Measurements from ENCODE around the gene TEAD4. TPM values are rescaled to one million over a fixed set of nuclear protein-coding genes. Genes with fewer than 3 reads are reported as not detected.

The TEAD4 gene
- total RNA-seq, 1 experiment from 2014 or later = 96.8 TPM

GRCh38 chr12:3055704-3056467, 96.7 kb downstream of the TEAD4 start:
- ChIA-PET CTCF (interaction anchor here (1.0 to 5.8 kb wide), 2 partner anchors 17 to 219 kb away, joined by 3 to 20 read pairs; no protein-coding TSS in a partner anchor), POLR2A (no interaction called here)
- Mint-ChIP-seq H3K9me3 (no peaks in the 10 kb centered on the region), H3K4me3 (no peak overlapping the region), H3K36me3 (no peaks in the 10 kb centered on the region), H3K27ac (no peak overlapping the region), H3K4me1 (peaks cover 10% of the 10 kb centered on the region), H3K27me3 (ENCODE audit: low read depth) (no peaks in the 10 kb centered on the region; the same call in 1 of the 2 replicates)
- ATAC-seq (peak; percentile 80), DNase-seq (ENCODE audit: low spot score) (no peak)
- TF ChIP-seq TP53 (CRISPR knock-in tag; IDR thresholded peaks at IDR 0.05) = no peak
- no peak for TF ChIP-seq ZNF219 (CRISPR knock-in tag; IDR thresholded peaks at IDR 0.05; ENCODE audit: borderline replicate concordance)
- no peak for TF ChIP-seq ZNF263 (CRISPR knock-in tag; IDR thresholded peaks at IDR 0.05; ENCODE audit: low read depth)

GRCh38 chr12:3061059-3061458, 101.9 kb downstream of the TEAD4 start:
- ATAC-seq = no peak

More at GRCh38 chr12:3061059-3061458, 101.9 kb downstream of the TEAD4 start:
- CTCF ChIA-PET = interaction anchor here (2.0 to 2.9 kb wide), 2 partner anchors 12 to 20 kb away, joined by 11 to 12 read pairs; no protein-coding TSS in a partner anchor
- peaks cover 21% of the 10 kb centered on the region for H3K4me1 Mint-ChIP-seq
- DNase-seq (ENCODE audit: low spot score) = no peak
- peaks cover 11% of the 10 kb centered on the region for H3K36me3 Mint-ChIP-seq
- peaks cover 2% of the 10 kb centered on the region; the same call in 1 of the 2 replicates for H3K27me3 Mint-ChIP-seq (ENCODE audit: low read depth)
- H3K9me3 Mint-ChIP-seq = peaks cover 14% of the 10 kb centered on the region
- H3K27ac Mint-ChIP-seq = no peak overlapping the region
- POLR2A ChIA-PET = no interaction called here
- H3K4me3 Mint-ChIP-seq = no peak overlapping the region
- TF ChIP-seq E2F4 (CRISPR knock-in tag; IDR thresholded peaks at IDR 0.05; ENCODE audit: borderline replicate concordance, low read depth) (no peak), PRRX2 (CRISPR knock-in tag; IDR thresholded peaks at IDR 0.05) (no peak), ATF1 (CRISPR knock-in tag; IDR thresholded peaks at IDR 0.05) (no peak), GTF2I (CRISPR knock-in tag; conservative IDR thresholded peaks at IDR 0.05) (no peak), NFATC4 (CRISPR knock-in tag; IDR thresholded peaks at IDR 0.05) (no peak), SOX15 (CRISPR knock-in tag; IDR thresholded peaks at IDR 0.05) (no peak), ZNF263 (CRISPR knock-in tag; IDR thresholded peaks at IDR 0.05; ENCODE audit: low read depth) (no peak), ZNF396 (CRISPR knock-in tag; IDR thresholded peaks at IDR 0.05; ENCODE audit: borderline replicate concordance) (no peak), FOXJ3 (CRISPR knock-in tag; IDR thresholded peaks at IDR 0.05; ENCODE audit: borderline replicate concordance) (no peak), ZBTB21 (CRISPR knock-in tag; IDR thresholded peaks at IDR 0.05; ENCODE audit: borderline replicate concordance) (no peak), TEAD1 (CRISPR knock-in tag; IDR thresholded peaks at IDR 0.05) (no peak), MYBL2 (CRISPR knock-in tag; IDR thresholded peaks at IDR 0.05) (no peak), NR3C1 (CRISPR knock-in tag; conservative IDR thresholded peaks at IDR 0.05; ENCODE audit: low read depth) (no peak), ZNF219 (CRISPR knock-in tag; IDR thresholded peaks at IDR 0.05; ENCODE audit: borderline replicate concordance) (no peak), ZSCAN18 (CRISPR knock-in tag; IDR thresholded peaks at IDR 0.05) (no peak), ATF2 (CRISPR knock-in tag; IDR thresholded peaks at IDR 0.05; ENCODE audit: borderline replicate concordance, low read depth) (no peak)
- TF ChIP-seq, protein P1, sequence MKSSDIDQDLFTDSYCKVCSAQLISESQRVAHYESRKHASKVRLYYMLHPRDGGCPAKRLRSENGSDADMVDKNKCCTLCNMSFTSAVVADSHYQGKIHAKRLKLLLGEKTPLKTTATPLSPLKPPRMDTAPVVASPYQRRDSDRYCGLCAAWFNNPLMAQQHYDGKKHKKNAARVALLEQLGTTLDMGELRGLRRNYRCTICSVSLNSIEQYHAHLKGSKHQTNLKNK (CRISPR knock-in tag; IDR thresholded peaks at IDR 0.05) = no peak
- TF ChIP-seq, protein P2, sequence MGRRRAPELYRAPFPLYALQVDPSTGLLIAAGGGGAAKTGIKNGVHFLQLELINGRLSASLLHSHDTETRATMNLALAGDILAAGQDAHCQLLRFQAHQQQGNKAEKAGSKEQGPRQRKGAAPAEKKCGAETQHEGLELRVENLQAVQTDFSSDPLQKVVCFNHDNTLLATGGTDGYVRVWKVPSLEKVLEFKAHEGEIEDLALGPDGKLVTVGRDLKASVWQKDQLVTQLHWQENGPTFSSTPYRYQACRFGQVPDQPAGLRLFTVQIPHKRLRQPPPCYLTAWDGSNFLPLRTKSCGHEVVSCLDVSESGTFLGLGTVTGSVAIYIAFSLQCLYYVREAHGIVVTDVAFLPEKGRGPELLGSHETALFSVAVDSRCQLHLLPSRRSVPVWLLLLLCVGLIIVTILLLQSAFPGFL (CRISPR knock-in tag; IDR thresholded peaks at IDR 0.05; ENCODE audit: borderline replicate concordance) = no peak
- TF ChIP-seq, protein P3, sequence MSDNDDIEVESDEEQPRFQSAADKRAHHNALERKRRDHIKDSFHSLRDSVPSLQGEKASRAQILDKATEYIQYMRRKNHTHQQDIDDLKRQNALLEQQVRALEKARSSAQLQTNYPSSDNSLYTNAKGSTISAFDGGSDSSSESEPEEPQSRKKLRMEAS (CRISPR knock-in tag; IDR thresholded peaks at IDR 0.05) = no peak
- TF ChIP-seq, protein P4, sequence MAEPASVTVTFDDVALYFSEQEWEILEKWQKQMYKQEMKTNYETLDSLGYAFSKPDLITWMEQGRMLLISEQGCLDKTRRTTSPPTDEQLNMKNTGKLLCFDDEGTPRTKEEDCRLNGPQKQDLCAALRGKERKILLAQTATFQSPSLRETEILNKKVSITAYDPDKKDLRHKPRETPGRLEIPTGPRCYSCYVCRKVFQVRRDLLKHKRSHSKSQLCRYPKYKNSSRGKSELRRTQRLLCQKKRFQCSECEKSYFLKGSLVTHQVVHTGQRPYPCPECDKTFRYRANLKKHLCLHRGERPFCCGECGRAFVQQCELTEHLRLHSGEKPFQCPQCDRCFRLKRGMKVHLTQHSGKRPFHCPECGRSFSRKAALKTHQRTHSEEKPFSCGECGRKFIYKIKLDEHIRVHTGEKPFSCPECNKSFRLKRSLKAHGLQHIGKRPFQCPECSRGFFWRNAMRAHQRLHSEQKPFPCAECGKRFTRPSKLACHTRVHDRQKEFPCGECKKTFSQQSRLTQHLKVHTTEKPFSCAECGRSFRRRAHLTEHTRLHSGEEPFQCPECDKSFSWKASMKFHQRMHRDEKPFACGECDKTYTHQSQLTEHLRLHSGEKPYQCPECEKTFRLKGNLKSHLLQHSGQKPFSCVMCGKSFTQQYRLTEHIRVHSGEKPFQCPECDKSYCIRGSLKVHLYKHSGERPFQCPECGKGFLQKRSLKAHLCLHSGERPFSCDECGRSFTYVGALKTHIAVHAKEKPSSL (CRISPR knock-in tag; conservative IDR thresholded peaks at IDR 0.05) = no peak

Data from WTC11 (cell line).